Measurements from ENCODE around the gene SUPT3H.

GRCh38 chr6:45426251-45426650, 48.5 kb upstream of the SUPT3H start:
- no peak for TF ChIP-seq CTCF (conservative IDR thresholded peaks at IDR 0.05)
- TF ChIP-seq ZFX (IDR thresholded peaks at IDR 0.05), result no peak
